Adrenal gland (tissue), 5 donors: Measurements from ENCODE around the gene SULT1B1.

Source experiments
- POLR2A ChIP-seq, 2 donors: fragments of 450-650 bp; IDR thresholded peaks; one replicate each; pipeline ENCODE4 v1.6.1; 2017; ENCODE audit warnings: antibody characterized with exemption in 2 of 2, mild to moderate bottlenecking in 2 of 2, moderate library complexity in 1 of 2
- TF ChIP-seq, protein P1 (sequence below), 6 experiments: fragments of 450-650 bp in 4 of 6; fragments of 200-600 bp in 2 of 6; sonication (generic) in 1 of 6; IDR thresholded peaks; 1 replicate in 5 of 6; 2 replicates in 1 of 6; pipeline versions ENCODE4 v1.5.1 to v1.8.0; 2016 to 2021; ENCODE audit warnings: antibody characterized with exemption in 6 of 6, mild to moderate bottlenecking in 2 of 6, moderate library complexity in 1 of 6
- donor health status: DM: no; HTN: no; CAD: no.

DNA sequence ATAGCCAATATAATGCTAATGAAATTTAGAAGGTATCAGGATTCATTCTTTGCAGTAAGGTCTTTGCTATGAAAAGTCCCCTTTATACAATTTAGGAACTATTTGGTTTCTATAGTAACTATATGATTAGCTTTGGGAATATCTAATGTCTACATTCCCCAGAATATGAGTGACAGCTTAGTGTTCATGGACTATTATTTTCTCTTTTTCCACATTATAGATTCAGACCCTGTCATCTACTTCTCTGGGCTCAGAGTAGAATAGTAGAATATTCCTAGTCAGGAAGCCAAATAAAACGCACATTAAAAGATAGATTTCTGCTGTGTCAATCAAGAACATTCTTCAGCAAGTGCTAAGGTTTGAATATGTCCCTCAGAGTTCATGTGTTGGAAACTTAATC lies 26.1 kb upstream of the SULT1B1 start:
- TF ChIP-seq, protein P1, sequence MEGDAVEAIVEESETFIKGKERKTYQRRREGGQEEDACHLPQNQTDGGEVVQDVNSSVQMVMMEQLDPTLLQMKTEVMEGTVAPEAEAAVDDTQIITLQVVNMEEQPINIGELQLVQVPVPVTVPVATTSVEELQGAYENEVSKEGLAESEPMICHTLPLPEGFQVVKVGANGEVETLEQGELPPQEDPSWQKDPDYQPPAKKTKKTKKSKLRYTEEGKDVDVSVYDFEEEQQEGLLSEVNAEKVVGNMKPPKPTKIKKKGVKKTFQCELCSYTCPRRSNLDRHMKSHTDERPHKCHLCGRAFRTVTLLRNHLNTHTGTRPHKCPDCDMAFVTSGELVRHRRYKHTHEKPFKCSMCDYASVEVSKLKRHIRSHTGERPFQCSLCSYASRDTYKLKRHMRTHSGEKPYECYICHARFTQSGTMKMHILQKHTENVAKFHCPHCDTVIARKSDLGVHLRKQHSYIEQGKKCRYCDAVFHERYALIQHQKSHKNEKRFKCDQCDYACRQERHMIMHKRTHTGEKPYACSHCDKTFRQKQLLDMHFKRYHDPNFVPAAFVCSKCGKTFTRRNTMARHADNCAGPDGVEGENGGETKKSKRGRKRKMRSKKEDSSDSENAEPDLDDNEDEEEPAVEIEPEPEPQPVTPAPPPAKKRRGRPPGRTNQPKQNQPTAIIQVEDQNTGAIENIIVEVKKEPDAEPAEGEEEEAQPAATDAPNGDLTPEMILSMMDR (IDR thresholded peaks at IDR 0.05) = no peak
- no peak for TF ChIP-seq POLR2A (IDR thresholded peaks at IDR 0.05)
